Parathyroid adenoma (tissue), 2 donors: ENCODE results near the gene JAK1.

ENCODE experiments used
- H2AFZ ChIP-seq: fragments of 300-600 bp; sonication (generic); one replicate; pipeline ENCODE4 v1.7.0; 2017; ENCODE audit warnings: antibody characterized with exemption, mild to moderate bottlenecking
- H3K27ac ChIP-seq: fragments of 300-600 bp; sonication (generic); one replicate; pipeline ENCODE4 v1.7.0; 2017
- H3K27me3 ChIP-seq: fragments of 300-600 bp; sonication (generic); one replicate; pipeline ENCODE4 v1.7.0; 2017; ENCODE audit warnings: low read length; ENCODE audit not compliant: control insufficient read depth, insufficient read depth
- H3K36me3 ChIP-seq: fragments of 300-600 bp; sonication (generic); one replicate; pipeline ENCODE4 v1.7.0; 2017; ENCODE audit warnings: low read length; ENCODE audit not compliant: control insufficient read depth, insufficient read depth
- H3K4me1 ChIP-seq: fragments of 300-600 bp; sonication (generic); one replicate; pipeline ENCODE4 v1.7.0; 2017; ENCODE audit warnings: control low read depth
- H3K4me2 ChIP-seq: fragments of 300-600 bp; sonication (generic); one replicate; pipeline ENCODE4 v1.7.0; 2017; ENCODE audit warnings: low read length
- H3K4me3 ChIP-seq: fragments of 300-600 bp; sonication (generic); one replicate; pipeline ENCODE4 v1.7.0; 2017; ENCODE audit warnings: low read depth, low read length
- H3K79me2 ChIP-seq: fragments of 300-600 bp; sonication (generic); one replicate; pipeline ENCODE4 v1.7.0; 2017; ENCODE audit warnings: control low read depth
- H3K9ac ChIP-seq: fragments of 300-600 bp; sonication (generic); one replicate; pipeline ENCODE4 v1.7.0; 2017; ENCODE audit warnings: mild to moderate bottlenecking
- H3K9me3 ChIP-seq: fragments of 300-600 bp; sonication (generic); one replicate; pipeline ENCODE4 v1.7.0; 2017; ENCODE audit warnings: low read length; ENCODE audit not compliant: control insufficient read depth
- TF ChIP-seq, protein P1 (sequence below): fragments of 300-600 bp; sonication (generic); IDR thresholded peaks from one replicate; pipeline ENCODE4 v1.7.0; 2017; ENCODE audit warnings: antibody characterized with exemption, mild to moderate bottlenecking
- donor health status: primary hyperparathyroidism.

The JAK1 gene

DNA sequence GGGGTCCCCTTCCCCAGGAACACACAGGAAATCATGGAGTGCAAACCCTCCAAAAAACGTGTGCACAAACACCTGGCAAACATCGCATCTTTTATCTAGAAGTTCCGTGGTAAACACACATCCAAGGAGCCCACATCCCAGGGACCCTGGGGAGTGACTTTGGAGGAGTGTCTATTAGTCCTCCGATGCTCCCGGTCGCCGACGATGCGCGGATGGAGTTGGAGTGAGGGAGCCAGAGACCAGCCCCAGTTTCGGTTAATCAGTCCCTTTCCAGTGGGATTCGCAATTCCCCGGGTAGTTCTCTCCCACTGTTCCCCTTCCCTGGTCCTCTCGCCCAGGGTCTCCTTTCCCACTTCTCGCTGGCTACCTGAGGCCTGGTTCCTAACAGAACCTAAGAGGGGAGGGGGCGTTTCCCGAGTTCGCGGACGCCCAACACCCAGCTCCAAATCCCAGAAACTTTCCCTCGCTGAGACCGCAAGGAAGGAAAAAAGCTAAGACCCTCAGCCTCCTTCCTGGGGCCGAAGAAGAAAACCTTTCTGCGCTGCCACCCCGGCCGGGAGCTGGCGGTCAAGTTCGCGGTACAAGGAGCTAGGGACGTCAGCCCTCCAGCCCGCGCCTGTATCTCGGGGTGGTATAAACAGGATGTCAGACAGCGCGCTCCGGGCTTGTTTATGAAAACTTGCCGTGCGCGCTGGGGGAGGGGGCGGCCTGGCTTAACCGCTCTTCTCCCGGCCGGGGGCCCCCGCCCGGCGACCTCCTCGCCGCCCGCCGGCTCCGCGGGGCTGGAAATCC is 787 bp downstream of the JAK1 start:
- peak overlapping the region; percentile 86 for H3K4me3 ChIP-seq
- H3K27me3 ChIP-seq, result no peaks in the 10 kb centered on the region
- no peaks in the 10 kb centered on the region for H3K9me3 ChIP-seq
- peak overlapping the region; percentile 85 for H3K4me2 ChIP-seq
- H3K4me1 ChIP-seq, result peaks cover 12% of the 10 kb centered on the region
- TF ChIP-seq, protein P1, sequence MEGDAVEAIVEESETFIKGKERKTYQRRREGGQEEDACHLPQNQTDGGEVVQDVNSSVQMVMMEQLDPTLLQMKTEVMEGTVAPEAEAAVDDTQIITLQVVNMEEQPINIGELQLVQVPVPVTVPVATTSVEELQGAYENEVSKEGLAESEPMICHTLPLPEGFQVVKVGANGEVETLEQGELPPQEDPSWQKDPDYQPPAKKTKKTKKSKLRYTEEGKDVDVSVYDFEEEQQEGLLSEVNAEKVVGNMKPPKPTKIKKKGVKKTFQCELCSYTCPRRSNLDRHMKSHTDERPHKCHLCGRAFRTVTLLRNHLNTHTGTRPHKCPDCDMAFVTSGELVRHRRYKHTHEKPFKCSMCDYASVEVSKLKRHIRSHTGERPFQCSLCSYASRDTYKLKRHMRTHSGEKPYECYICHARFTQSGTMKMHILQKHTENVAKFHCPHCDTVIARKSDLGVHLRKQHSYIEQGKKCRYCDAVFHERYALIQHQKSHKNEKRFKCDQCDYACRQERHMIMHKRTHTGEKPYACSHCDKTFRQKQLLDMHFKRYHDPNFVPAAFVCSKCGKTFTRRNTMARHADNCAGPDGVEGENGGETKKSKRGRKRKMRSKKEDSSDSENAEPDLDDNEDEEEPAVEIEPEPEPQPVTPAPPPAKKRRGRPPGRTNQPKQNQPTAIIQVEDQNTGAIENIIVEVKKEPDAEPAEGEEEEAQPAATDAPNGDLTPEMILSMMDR, result no peak
- H3K79me2 ChIP-seq, result peaks cover 14% of the 10 kb centered on the region
- H3K36me3 ChIP-seq, result no peaks in the 10 kb centered on the region
- H2AFZ ChIP-seq, result peak overlapping the region; percentile 82
- peak overlapping the region; percentile 53 for H3K9ac ChIP-seq
- peak overlapping the region; percentile 78 for H3K27ac ChIP-seq

GRCh38 chr1:64963466-64963865 is 2.9 kb downstream of the JAK1 start:
- H3K4me3 ChIP-seq, result no peak overlapping the region
- TF ChIP-seq, protein P1, result no peak
- H3K27me3 ChIP-seq, result no peaks in the 10 kb centered on the region
- no peak overlapping the region for H3K9ac ChIP-seq
- H3K79me2 ChIP-seq, result peaks cover 24% of the 10 kb centered on the region
- H3K27ac ChIP-seq, result no peak overlapping the region
- no peaks in the 10 kb centered on the region for H3K9me3 ChIP-seq
- no peak overlapping the region for H2AFZ ChIP-seq
- peaks cover 15% of the 10 kb centered on the region for H3K4me1 ChIP-seq
- H3K4me2 ChIP-seq, result no peak overlapping the region
- no peaks in the 10 kb centered on the region for H3K36me3 ChIP-seq

- TF ChIP-seq, protein P1, result no peak
- no peak overlapping the region for H3K9ac ChIP-seq
- H3K27me3 ChIP-seq, result no peaks in the 10 kb centered on the region
- no peak overlapping the region for H2AFZ ChIP-seq
- no peak overlapping the region for H3K4me3 ChIP-seq
- no peaks in the 10 kb centered on the region for H3K36me3 ChIP-seq
- no peaks in the 10 kb centered on the region for H3K9me3 ChIP-seq
- H3K27ac ChIP-seq, result no peak overlapping the region
- H3K4me1 ChIP-seq, result peaks cover 15% of the 10 kb centered on the region
- peaks cover 26% of the 10 kb centered on the region for H3K79me2 ChIP-seq
- H3K4me2 ChIP-seq, result no peak overlapping the region
These were observed 3.9 kb downstream of the JAK1 start for GRCh38 chr1:64962441-64962840.

- Histone ChIP-seq H3K4me2 (no peak overlapping the region), H3K27me3 (no peaks in the 10 kb centered on the region), H3K9ac (no peak overlapping the region), H2AFZ (no peak overlapping the region), H3K79me2 (peaks cover 29% of the 10 kb centered on the region), H3K36me3 (no peaks in the 10 kb centered on the region), H3K27ac (no peak overlapping the region), H3K4me1 (peaks cover 11% of the 10 kb centered on the region), H3K4me3 (no peak overlapping the region), H3K9me3 (no peaks in the 10 kb centered on the region)
- TF ChIP-seq, protein P1, result no peak
These were observed 4.4 kb downstream of the JAK1 start for GRCh38 chr1:64961923-64962322.

DNA sequence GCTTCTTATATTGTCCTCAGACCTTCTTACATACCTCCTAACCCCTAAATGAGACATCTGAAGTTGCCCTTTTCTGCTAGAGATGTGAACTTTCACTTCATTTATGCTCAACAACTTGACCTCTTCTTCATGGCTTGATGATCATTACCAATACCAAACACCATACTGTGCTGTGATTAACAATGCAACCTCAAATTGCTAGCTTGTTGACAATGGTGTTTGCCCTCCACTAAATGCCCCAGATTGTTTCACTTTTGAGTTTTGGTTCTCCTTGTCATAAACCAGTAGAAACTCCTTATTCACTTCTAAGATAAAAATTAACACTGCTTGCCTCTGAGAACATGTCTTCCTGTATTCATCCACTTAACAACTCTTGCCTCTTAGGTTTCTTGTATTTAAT is 5.6 kb downstream of the JAK1 start:
- Histone ChIP-seq H3K4me3 (no peak overlapping the region), H3K9ac (no peak overlapping the region), H3K4me1 (peaks cover 16% of the 10 kb centered on the region), H3K27ac (no peak overlapping the region), H2AFZ (no peak overlapping the region), H3K9me3 (no peaks in the 10 kb centered on the region), H3K27me3 (no peaks in the 10 kb centered on the region), H3K79me2 (peaks cover 31% of the 10 kb centered on the region), H3K36me3 (no peaks in the 10 kb centered on the region), H3K4me2 (no peak overlapping the region)
- TF ChIP-seq, protein P1, result no peak
